ENCODE results near the gene DNAJA4. TPM values are rescaled to one million over a fixed set of nuclear protein-coding genes. Genes with fewer than 3 reads are reported as not detected.

DNAJA4 gene
- polyA plus RNA-seq, 1 of the 3 experiments (the other 2 are of a cell fraction): 0.03 TPM

GRCh38 chr15:78301828-78302227 is 37.5 kb downstream of the DNAJA4 start:
- no peak for TF ChIP-seq MAX (IDR thresholded peaks at IDR 0.05; ENCODE audit: low read depth)
- no peak for TF ChIP-seq SIN3A (IDR thresholded peaks at IDR 0.05; ENCODE audit: borderline replicate concordance, low read depth, low read length)
- TF ChIP-seq JUND (IDR thresholded peaks at IDR 0.05): no peak
- TF ChIP-seq MEF2A (IDR thresholded peaks at IDR 0.05; ENCODE audit: borderline replicate concordance, low read depth): no peak
- TF ChIP-seq GABPA (IDR thresholded peaks at IDR 0.05; ENCODE audit: low read depth): no peak
- TF ChIP-seq ELF1 (IDR thresholded peaks at IDR 0.05): no peak
- TF ChIP-seq EP300 (IDR thresholded peaks at IDR 0.05; ENCODE audit: borderline replicate concordance in 1 of 2, low read depth in 1 of 2, low read length in 1 of 2): no peak
- TF ChIP-seq TEAD4 (IDR thresholded peaks at IDR 0.05; ENCODE audit: borderline replicate concordance, insufficient read depth): no peak
- no peak for TF ChIP-seq RFX5 (IDR thresholded peaks at IDR 0.05; ENCODE audit: low read length)
- no peak for TF ChIP-seq MXI1 (IDR thresholded peaks at IDR 0.05; ENCODE audit: low read depth, low read length)
- TF ChIP-seq, protein P1, sequence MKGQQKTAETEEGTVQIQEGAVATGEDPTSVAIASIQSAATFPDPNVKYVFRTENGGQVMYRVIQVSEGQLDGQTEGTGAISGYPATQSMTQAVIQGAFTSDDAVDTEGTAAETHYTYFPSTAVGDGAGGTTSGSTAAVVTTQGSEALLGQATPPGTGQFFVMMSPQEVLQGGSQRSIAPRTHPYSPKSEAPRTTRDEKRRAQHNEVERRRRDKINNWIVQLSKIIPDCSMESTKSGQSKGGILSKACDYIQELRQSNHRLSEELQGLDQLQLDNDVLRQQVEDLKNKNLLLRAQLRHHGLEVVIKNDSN (IDR thresholded peaks at IDR 0.05; ENCODE audit: borderline replicate concordance, low read depth): no peak
- no peak for TF ChIP-seq FOXJ3 (CRISPR knock-in tag; IDR thresholded peaks at IDR 0.05)
- Histone ChIP-seq H3K36me3 (replicated peaks in 1 of 2; ENCODE audit: control insufficient read depth in 1 of 2, insufficient read depth in 2 of 2, low read length in 1 of 2) (no peaks in the 10 kb centered on the region), H3K9me2 (no peaks in the 10 kb centered on the region), H2AFZ (ENCODE audit: low read depth) (no peak overlapping the region), H3K4me1 (ENCODE audit: control insufficient read depth in 1 of 2, insufficient read depth in 2 of 2, low read depth in 1 of 2, low read length in 1 of 2) (peaks cover 15 to 31% of the 10 kb centered on the region in 2 experiments), H3K79me2 (ENCODE audit: insufficient read depth) (peaks cover 25% of the 10 kb centered on the region), H3K9me3 (no peaks in the 10 kb centered on the region), H4K20me1 (ENCODE audit: insufficient read depth) (no peaks in the 10 kb centered on the region), H3F3A (replicated peaks; ENCODE audit: insufficient read depth) (peaks cover 37% of the 10 kb centered on the region), H3K27ac (ENCODE audit: low read depth in 2 of 2, low read length in 1 of 2) (peak overlapping the region in 1 of 2 experiments; percentile 87; a peak in 2 of 4 replicates), H3K9ac (no peak overlapping the region), H3K4me2 (peak overlapping the region; percentile 27; the same call in 1 of the 2 replicates), H3K4me3 (ENCODE audit: low read depth in 2 of 2, low read length in 1 of 2) (no peak overlapping the region), H3K27me3 (ENCODE audit: insufficient read depth) (no peaks in the 10 kb centered on the region)
- DNase-seq: no peak
- 60% methylated on average over 3 of the region's 3 CpGs for WGBS (ENCODE audit: low lambda C conversion rate)
- POLR2A ChIA-PET: no interaction called here
- CTCF ChIA-PET: interaction anchor here (31.8 kb wide), 1 partner anchor 107 kb away, joined by 772 read pairs; no protein-coding TSS in a partner anchor

- no peaks in the 10 kb centered on the region for H3K27me3 ChIP-seq (ENCODE audit: insufficient read depth)
- H3K9me2 ChIP-seq: no peaks in the 10 kb centered on the region
- H3K36me3 ChIP-seq (replicated peaks in 1 of 2; ENCODE audit: control insufficient read depth in 1 of 2, insufficient read depth in 2 of 2, low read length in 1 of 2): no peaks in the 10 kb centered on the region
- H2AFZ ChIP-seq (ENCODE audit: low read depth): no peak overlapping the region; the same call in 1 of the 2 replicates
- peaks cover 40% of the 10 kb centered on the region for H3F3A ChIP-seq (replicated peaks; ENCODE audit: insufficient read depth)
- WGBS (ENCODE audit: low lambda C conversion rate): 45% methylated on average over 5 of the region's 5 CpGs
- H3K4me1 ChIP-seq (ENCODE audit: control insufficient read depth in 1 of 2, insufficient read depth in 2 of 2, low read depth in 1 of 2, low read length in 1 of 2): peaks cover 15 to 33% of the 10 kb centered on the region in 2 experiments
- no peak for DNase-seq
- H3K4me2 ChIP-seq: no peak overlapping the region
- POLR2A ChIA-PET: no interaction called here
- CTCF ChIA-PET: interaction anchor here (31.8 kb wide), 1 partner anchor 106 kb away, joined by 772 read pairs; no protein-coding TSS in a partner anchor
- peaks cover 16% of the 10 kb centered on the region for H3K79me2 ChIP-seq (ENCODE audit: insufficient read depth)
- peak overlapping the region; percentile 16; the same call in 1 of the 2 replicates for H3K9ac ChIP-seq
- no peak overlapping the region for H3K4me3 ChIP-seq (ENCODE audit: low read depth in 2 of 2, low read length in 1 of 2)
- peak overlapping the region in 1 of 2 experiments; percentile 87; a peak in 2 of 4 replicates for H3K27ac ChIP-seq (ENCODE audit: low read depth in 2 of 2, low read length in 1 of 2)
- no peaks in the 10 kb centered on the region for H3K9me3 ChIP-seq
- H4K20me1 ChIP-seq (ENCODE audit: insufficient read depth): no peaks in the 10 kb centered on the region
- TF ChIP-seq TEAD4 (IDR thresholded peaks at IDR 0.05; ENCODE audit: borderline replicate concordance, insufficient read depth): peak; percentile 94
- TF ChIP-seq TCF12 (IDR thresholded peaks at IDR 0.05): peak; percentile 90
- TF ChIP-seq, protein P2, sequence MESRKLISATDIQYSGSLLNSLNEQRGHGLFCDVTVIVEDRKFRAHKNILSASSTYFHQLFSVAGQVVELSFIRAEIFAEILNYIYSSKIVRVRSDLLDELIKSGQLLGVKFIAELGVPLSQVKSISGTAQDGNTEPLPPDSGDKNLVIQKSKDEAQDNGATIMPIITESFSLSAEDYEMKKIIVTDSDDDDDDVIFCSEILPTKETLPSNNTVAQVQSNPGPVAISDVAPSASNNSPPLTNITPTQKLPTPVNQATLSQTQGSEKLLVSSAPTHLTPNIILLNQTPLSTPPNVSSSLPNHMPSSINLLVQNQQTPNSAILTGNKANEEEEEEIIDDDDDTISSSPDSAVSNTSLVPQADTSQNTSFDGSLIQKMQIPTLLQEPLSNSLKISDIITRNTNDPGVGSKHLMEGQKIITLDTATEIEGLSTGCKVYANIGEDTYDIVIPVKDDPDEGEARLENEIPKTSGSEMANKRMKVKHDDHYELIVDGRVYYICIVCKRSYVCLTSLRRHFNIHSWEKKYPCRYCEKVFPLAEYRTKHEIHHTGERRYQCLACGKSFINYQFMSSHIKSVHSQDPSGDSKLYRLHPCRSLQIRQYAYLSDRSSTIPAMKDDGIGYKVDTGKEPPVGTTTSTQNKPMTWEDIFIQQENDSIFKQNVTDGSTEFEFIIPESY (IDR thresholded peaks at IDR 0.05; ENCODE audit: borderline replicate concordance, low read depth): 0 out of 2 replicates have a peak, but pooled peaks have one; percentile 49
- no peak for TF ChIP-seq ELF1 (IDR thresholded peaks at IDR 0.05)
- no peak for TF ChIP-seq CHD2 (IDR thresholded peaks at IDR 0.05; ENCODE audit: low read length, partially characterized antibody)
- peak; percentile 53; the same call in 1 of the 2 replicates for TF ChIP-seq NFIC (IDR thresholded peaks at IDR 0.05; ENCODE audit: borderline replicate concordance)
- no peak for TF ChIP-seq GATA2 (CRISPR knock-in tag; IDR thresholded peaks at IDR 0.05)
- TF ChIP-seq FOXJ3 (CRISPR knock-in tag; IDR thresholded peaks at IDR 0.05): no peak
- TF ChIP-seq RCOR1 (IDR thresholded peaks at IDR 0.05; ENCODE audit: low read length): no peak
- peak; percentile 90; the same call in 1 of the 2 replicates for TF ChIP-seq FOXM1 (IDR thresholded peaks at IDR 0.05; ENCODE audit: low read depth)
- peak; percentile 67; the same call in 1 of the 2 replicates for TF ChIP-seq POLR2AphosphoS5 (IDR thresholded peaks at IDR 0.05; ENCODE audit: low read depth, low read length)
- TF ChIP-seq, protein P3, sequence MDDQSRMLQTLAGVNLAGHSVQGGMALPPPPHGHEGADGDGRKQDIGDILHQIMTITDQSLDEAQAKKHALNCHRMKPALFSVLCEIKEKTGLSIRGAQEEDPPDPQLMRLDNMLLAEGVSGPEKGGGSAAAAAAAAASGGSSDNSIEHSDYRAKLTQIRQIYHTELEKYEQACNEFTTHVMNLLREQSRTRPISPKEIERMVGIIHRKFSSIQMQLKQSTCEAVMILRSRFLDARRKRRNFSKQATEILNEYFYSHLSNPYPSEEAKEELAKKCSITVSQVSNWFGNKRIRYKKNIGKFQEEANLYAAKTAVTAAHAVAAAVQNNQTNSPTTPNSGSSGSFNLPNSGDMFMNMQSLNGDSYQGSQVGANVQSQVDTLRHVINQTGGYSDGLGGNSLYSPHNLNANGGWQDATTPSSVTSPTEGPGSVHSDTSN (IDR thresholded peaks at IDR 0.05): peak; percentile 86; the same call in 1 of the 2 replicates
- peak; percentile 83 for TF ChIP-seq RXRA (IDR thresholded peaks at IDR 0.05; ENCODE audit: borderline replicate concordance, low read depth)
- TF ChIP-seq, protein P4, sequence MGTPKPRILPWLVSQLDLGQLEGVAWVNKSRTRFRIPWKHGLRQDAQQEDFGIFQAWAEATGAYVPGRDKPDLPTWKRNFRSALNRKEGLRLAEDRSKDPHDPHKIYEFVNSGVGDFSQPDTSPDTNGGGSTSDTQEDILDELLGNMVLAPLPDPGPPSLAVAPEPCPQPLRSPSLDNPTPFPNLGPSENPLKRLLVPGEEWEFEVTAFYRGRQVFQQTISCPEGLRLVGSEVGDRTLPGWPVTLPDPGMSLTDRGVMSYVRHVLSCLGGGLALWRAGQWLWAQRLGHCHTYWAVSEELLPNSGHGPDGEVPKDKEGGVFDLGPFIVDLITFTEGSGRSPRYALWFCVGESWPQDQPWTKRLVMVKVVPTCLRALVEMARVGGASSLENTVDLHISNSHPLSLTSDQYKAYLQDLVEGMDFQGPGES (IDR thresholded peaks at IDR 0.05; ENCODE audit: low read depth, low read length): no peak
These were observed 38.4 kb downstream of the DNAJA4 start for GRCh38 chr15:78302579-78303312.
